ENCODE measurements around the gene SYTL1.

- no peak for TF ChIP-seq CTCF (IDR thresholded peaks at IDR 0.05)
- no peak for TF ChIP-seq POLR2A (IDR thresholded peaks at IDR 0.05)
These were observed 562 bp downstream of the SYTL1 start for GRCh38 chr1:27342391-27342777.

All from uterus (tissue), 2 donors.